Measurements from ENCODE around the gene HAPSTR1. TPM values are rescaled to one million over a fixed set of nuclear protein-coding genes. Genes with fewer than 3 reads are reported as not detected.

The HAPSTR1 gene
- total and polyA plus RNA-seq, 8 donors, result 6.0 to 35.5 (median 21.1) TPM

DNA sequence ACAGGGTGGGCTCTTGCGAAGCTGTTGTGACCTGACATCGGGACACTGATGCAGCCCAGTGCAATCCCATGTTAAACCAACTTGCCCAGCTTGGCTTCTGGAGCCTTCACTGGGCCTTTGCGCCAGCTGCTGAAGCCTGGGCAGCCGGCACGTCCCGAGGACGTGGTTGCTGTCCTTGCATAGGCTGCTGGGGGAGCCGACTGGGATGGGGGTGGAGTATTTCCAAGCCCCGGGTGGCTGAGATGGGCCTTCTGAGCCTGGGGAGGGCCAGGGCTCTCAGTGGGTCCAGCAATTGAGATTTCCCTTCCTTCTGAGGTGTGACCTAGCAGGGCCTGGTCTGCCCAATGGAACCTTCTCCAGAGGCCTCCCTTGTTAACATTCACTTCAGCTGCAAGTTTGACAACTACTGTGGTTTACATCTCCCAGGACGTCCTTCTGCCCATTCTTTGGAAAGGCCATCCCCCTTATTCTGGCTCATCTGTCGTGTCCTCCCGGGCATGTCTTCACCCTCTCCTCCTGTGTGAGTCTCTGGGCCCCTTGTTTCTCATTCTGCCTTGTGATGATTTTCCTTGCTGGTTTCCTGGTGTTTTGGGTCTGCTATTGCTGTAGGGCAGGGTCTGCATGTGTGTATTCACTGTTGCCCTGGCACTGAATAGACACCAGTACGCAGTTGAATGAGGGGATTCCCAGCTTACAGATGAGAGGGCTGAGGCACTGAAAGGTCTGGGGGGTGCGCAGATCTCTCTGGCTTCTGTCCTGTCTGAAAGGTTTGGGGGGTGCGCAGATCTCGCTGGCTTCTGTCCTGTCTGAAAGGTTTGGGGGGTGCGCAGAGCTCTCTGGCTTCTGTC is 34.4 kb downstream of the HAPSTR1 start:
- DNase-seq (no peak), ATAC-seq (no peak), FAIRE-seq (no peak)
- H3K27ac ChIP-seq, result no peak overlapping the region
- H3K27me3 ChIP-seq, result no peaks in the 10 kb centered on the region
- TF ChIP-seq, protein P1, sequence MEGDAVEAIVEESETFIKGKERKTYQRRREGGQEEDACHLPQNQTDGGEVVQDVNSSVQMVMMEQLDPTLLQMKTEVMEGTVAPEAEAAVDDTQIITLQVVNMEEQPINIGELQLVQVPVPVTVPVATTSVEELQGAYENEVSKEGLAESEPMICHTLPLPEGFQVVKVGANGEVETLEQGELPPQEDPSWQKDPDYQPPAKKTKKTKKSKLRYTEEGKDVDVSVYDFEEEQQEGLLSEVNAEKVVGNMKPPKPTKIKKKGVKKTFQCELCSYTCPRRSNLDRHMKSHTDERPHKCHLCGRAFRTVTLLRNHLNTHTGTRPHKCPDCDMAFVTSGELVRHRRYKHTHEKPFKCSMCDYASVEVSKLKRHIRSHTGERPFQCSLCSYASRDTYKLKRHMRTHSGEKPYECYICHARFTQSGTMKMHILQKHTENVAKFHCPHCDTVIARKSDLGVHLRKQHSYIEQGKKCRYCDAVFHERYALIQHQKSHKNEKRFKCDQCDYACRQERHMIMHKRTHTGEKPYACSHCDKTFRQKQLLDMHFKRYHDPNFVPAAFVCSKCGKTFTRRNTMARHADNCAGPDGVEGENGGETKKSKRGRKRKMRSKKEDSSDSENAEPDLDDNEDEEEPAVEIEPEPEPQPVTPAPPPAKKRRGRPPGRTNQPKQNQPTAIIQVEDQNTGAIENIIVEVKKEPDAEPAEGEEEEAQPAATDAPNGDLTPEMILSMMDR (IDR thresholded peaks at IDR 0.05), result no peak
- 84 to 89% methylated on average over 17 of the region's 17 CpGs for WGBS, 2 donors
- peaks cover 0 to 9% (median 0%) of the 10 kb centered on the region in 3 donors for H3K4me1 ChIP-seq
- no peaks in the 10 kb centered on the region for H3K36me3 ChIP-seq
- no peak overlapping the region for H3K4me3 ChIP-seq
- H3K9me3 ChIP-seq, result no peaks in the 10 kb centered on the region
- intact Hi-C loops (cut with DNase I), result no loop called here

DNA sequence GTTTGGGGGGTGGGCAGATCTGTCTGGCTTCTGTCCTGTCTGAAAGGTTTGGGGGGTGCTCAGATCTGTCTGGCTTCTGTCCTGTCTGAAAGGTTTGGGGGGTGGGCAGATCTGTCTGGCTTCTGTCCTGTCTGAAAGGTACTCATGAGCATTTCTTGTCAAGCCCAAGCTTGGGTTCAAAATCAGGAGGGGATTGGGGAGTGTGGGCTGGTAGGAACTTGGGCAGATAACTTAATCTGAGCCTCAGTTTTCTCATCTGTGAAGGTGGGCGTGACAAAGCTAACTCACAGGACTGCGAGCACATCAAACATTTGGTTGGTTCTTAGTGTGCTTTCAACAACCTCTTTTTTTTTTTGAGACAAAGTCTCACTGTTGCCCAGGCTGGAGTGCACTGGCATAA is 35.2 kb downstream of the HAPSTR1 start:
- H3K4me1 ChIP-seq, result peaks cover 0 to 9% (median 0%) of the 10 kb centered on the region in 3 donors
- no peak overlapping the region for H3K4me3 ChIP-seq
- TF ChIP-seq, protein P1 (IDR thresholded peaks at IDR 0.05), result no peak
- no peaks in the 10 kb centered on the region for H3K27me3 ChIP-seq
- H3K9me3 ChIP-seq, result no peaks in the 10 kb centered on the region
- FAIRE-seq (no peak), DNase-seq (no peak), ATAC-seq (no peak)
- intact Hi-C loops (cut with DNase I), result no loop called here
- WGBS, 2 donors, result 91 to 94% methylated on average over 2 of the region's 2 CpGs
- no peak overlapping the region for H3K27ac ChIP-seq
- H3K36me3 ChIP-seq, result no peaks in the 10 kb centered on the region

DNA sequence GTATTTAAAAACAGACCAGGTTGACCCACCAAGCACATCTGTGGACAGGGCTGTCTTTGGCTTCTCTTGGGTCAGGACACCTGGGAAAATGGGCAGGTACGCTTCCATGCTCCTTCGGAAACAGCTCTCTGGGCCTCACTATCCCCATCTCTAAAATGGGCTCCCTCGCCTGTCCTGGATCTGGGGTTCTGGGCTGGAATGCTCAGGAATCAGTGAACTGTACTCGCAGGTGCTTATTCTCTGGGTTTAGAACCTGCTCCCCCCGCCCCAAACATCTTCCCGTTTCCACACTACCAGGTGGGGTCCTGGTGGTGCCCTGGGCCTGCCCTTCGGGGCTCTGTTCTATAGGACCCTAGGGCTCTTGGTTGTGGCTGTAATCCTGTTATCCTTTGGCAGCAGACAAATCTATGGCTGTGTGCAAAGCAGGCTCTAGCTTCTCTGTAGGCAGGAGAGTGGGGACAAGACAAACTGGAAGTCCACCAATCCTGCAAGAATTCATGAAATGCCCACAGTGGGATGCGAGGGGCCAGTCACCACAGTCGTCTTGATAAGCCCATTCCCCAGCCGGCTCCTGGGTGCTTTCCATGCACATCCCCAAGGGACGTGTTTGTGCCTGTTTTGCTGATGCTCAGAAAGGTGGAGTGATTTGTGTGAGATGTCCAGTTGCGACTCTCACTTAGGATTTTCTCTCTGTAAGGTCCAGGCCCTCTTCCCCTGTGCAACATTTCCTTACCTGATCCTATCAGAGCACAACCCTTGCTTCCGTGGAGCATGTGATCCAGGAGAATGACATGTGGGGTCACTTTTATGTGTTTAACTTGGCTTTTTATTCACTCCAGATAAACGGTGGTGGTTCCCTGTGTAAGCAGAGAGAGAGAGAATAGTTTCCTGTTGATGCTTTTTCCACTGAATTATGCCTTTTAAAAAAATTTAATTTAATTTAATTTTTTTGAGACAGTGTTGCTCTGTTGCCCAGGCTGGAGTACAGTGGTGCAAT is 37.2 kb downstream of the HAPSTR1 start:
- Histone ChIP-seq H3K9me3 (no peaks in the 10 kb centered on the region), H3K4me3 (no peak overlapping the region), H3K36me3 (no peaks in the 10 kb centered on the region), H3K27ac (no peak overlapping the region), H3K4me1 (peaks cover 0 to 4% (median 0%) of the 10 kb centered on the region in 3 donors), H3K27me3 (no peaks in the 10 kb centered on the region)
- ATAC-seq (no peak), FAIRE-seq (no peak), DNase-seq (no peak)
- 67 to 74% methylated on average over 14 of the region's 14 CpGs for WGBS, 2 donors
- TF ChIP-seq, protein P1 (IDR thresholded peaks at IDR 0.05), result no peak
- intact Hi-C loops (cut with DNase I), result no loop called here

DNA sequence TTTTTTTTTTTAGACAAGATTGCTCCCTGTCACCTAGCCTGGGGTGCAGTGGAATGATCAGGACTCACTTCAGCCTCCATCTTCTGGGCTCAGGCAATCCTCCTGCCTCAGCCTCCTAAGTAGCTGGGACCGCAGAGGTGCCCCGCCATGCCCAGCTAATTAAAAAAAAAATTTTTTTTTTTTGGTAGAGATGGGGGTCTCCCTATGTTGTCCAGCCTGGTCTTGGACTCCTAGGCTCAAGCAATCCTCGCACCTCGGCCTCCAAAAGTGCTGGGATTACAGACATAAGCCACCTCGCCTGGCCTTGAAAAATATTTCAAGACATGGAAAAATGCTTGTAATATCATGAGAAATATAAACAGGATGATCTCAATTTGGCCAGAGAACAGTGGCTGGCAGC is 42.9 kb downstream of the HAPSTR1 start:
- 89 to 92% methylated on average over 5 of the region's 5 CpGs for WGBS, 2 donors
- Histone ChIP-seq H3K4me1 (peaks cover 0 to 3% (median 0%) of the 10 kb centered on the region in 3 donors), H3K4me3 (no peak overlapping the region), H3K36me3 (no peaks in the 10 kb centered on the region), H3K27ac (no peak overlapping the region), H3K9me3 (no peaks in the 10 kb centered on the region), H3K27me3 (no peaks in the 10 kb centered on the region)
- ATAC-seq (no peak), DNase-seq (peak in 1 of 6 donors; percentile 1), FAIRE-seq (no peak)
- intact Hi-C loops (cut with DNase I), result no loop called here
- TF ChIP-seq, protein P1 (IDR thresholded peaks at IDR 0.05), result no peak

All from pancreas (tissue), 10 donors.